HepG2 (cell line): ENCODE data around the gene MIF. TPM values are rescaled to one million over a fixed set of nuclear protein-coding genes. Genes with fewer than 3 reads are reported as not detected.

Experiments
- ATAC-seq: fragments of 200-7000 bp; cut with Tn5 transposase; 3 replicates; pipeline ENCODE4 v1.9.1; 2020; ENCODE audit warnings: mild to moderate bottlenecking, moderate library complexity
- BruUV-seq: library from RNA; stranded (reverse); fragments of 400-500 nt; replicated peaks from 2 replicates; lab custom pipeline; 2021; lab: Mats Ljungman, UMichigan
- CTCF ChIA-PET: fragments of 300-600 bp; formaldehyde crosslinking; extraction: SDS; loops from one replicate; lab custom pipeline; 2021; ENCODE audit warnings: low total read pairs, inconsistent platforms, low intra/inter-chr PET ratio; lab: Yijun Ruan, JAX
- POLR2A ChIA-PET: fragments of 350-600 bp; sonication (Branson Sonifier 250); formaldehyde crosslinking; loops from one replicate; lab custom pipeline; 2020; ENCODE audit warnings: antibody characterized with exemption, inconsistent platforms; lab: Yijun Ruan, JAX
- DNase-seq: peaks from one replicate; pipeline ENCODE4 v3.0.0-alpha.2; 2015; ENCODE audit warnings: low spot score
- FAIRE-seq: peaks from 3 replicates; lab custom pipeline; 2011; peaks lifted over from hg19 to GRCh38; lab: Jason Lieb, UNC
- H2AFZ ChIP-seq: one replicate; pipeline ENCODE4 v1.6.1; 2011; ENCODE audit warnings: low read length, inconsistent platforms
- H3K27ac ChIP-seq: fragments of 300-600 bp; 3 replicates; pipeline ENCODE4 v1.8.0; 2011; ENCODE audit warnings: mixed run types, mild to moderate bottlenecking, mixed read lengths, low read length, inconsistent platforms; ENCODE audit not compliant: insufficient read depth; ENCODE audit errors: extremely low read length
- H3K27me3 ChIP-seq, 2 experiments: fragments of 200-600 bp in 1 of 2; 2 replicates in 1 of 2; 3 replicates in 1 of 2; pipeline versions ENCODE4 v1.6.0 to v1.8.0; 2011; ENCODE audit warnings: low read length in 2 of 2, mild to moderate bottlenecking in 2 of 2, moderate library complexity in 2 of 2, inconsistent platforms in 1 of 2; ENCODE audit not compliant: insufficient read depth in 2 of 2, control insufficient read depth in 1 of 2
- H3K36me3 ChIP-seq, 2 experiments: fragments of 200-600 bp in 1 of 2; replicated peaks in 1 of 2; 2 replicates in 1 of 2; 3 replicates in 1 of 2; pipeline versions ENCODE4 v1.5.1 to v1.8.0; 2011; ENCODE audit warnings: low read length in 2 of 2, inconsistent platforms in 1 of 2; ENCODE audit not compliant: insufficient read depth in 2 of 2, control insufficient read depth in 1 of 2
- H3K4me1 ChIP-seq: 2 replicates; pipeline ENCODE4 v1.5.1; 2012; ENCODE audit warnings: low read length, inconsistent platforms; ENCODE audit not compliant: insufficient read depth
- H3K4me2 ChIP-seq: 2 replicates; pipeline ENCODE4 v1.6.0; 2011; ENCODE audit warnings: low read depth, low read length, inconsistent platforms
- H3K4me3 ChIP-seq, 3 experiments: fragments of 200-600 bp in 1 of 3; sonication (generic), shearing (Covaris generic) in 1 of 3; replicated peaks in 1 of 3; 2 replicates each; pipeline ENCODE4 v1.5.1; 2011 to 2016; ENCODE audit warnings: low read length in 3 of 3, inconsistent platforms in 2 of 3, low read depth in 2 of 3, mild to moderate bottlenecking in 2 of 3, control low read depth in 1 of 3, mixed read lengths in 1 of 3; ENCODE audit not compliant: insufficient read depth in 1 of 3
- H3K79me2 ChIP-seq: one replicate; pipeline ENCODE4 v1.6.1; 2011; ENCODE audit warnings: low read length, inconsistent platforms; ENCODE audit not compliant: insufficient read depth
- H3K9ac ChIP-seq: 2 replicates; pipeline ENCODE4 v1.6.0; 2011; ENCODE audit warnings: mild to moderate bottlenecking, low read depth, low read length, inconsistent platforms; ENCODE audit not compliant: insufficient read depth
- H3K9me3 ChIP-seq: 2 replicates; pipeline ENCODE4 v1.5.1; 2012; ENCODE audit warnings: mild to moderate bottlenecking, low read length
- H4K20me1 ChIP-seq: 2 replicates; pipeline ENCODE4 v1.6.0; 2011; ENCODE audit warnings: inconsistent platforms, mild to moderate bottlenecking, low read length, moderate library complexity; ENCODE audit not compliant: insufficient read depth
- CERS6 ChIP-seq: sonication (generic); formaldehyde crosslinking; IDR thresholded peaks from 2 replicates; pipeline ENCODE4 v1.5.0; 2020; ENCODE audit warnings: missing genetic modification reagents
- MIER3 ChIP-seq: IDR thresholded peaks from 2 replicates; pipeline ENCODE4 v1.6.1; 2016; ENCODE audit warnings: missing compliant biosample characterization, borderline replicate concordance
- NCOA1 ChIP-seq: sonication (generic); formaldehyde crosslinking; IDR thresholded peaks from 2 replicates; pipeline ENCODE4 v1.9.0; 2021; ENCODE audit warnings: missing genetic modification reagents
- PAXIP1 ChIP-seq: sonication (generic); formaldehyde crosslinking; conservative IDR thresholded peaks from 2 replicates; pipeline ENCODE4 v1.4.0; 2020; ENCODE audit warnings: mild to moderate bottlenecking, missing genetic modification reagents, moderate library complexity
- PBX3 ChIP-seq: sonication (generic); formaldehyde crosslinking; IDR thresholded peaks from 2 replicates; pipeline ENCODE4 v1.8.1; 2023; ENCODE audit warnings: missing genetic modification reagents, inconsistent platforms, borderline replicate concordance
- PLRG1 ChIP-seq: fragments of 450-650 bp; conservative IDR thresholded peaks from 2 replicates; pipeline ENCODE4 v1.6.1; 2016
- RORA ChIP-seq: sonication (generic); formaldehyde crosslinking; IDR thresholded peaks from 2 replicates; pipeline ENCODE4 v1.5.0; 2020; ENCODE audit warnings: mild to moderate bottlenecking, missing genetic modification reagents, moderate library complexity
- SIN3A ChIP-seq: IDR thresholded peaks from 2 replicates; pipeline ENCODE4 v1.6.1; 2011; ENCODE audit warnings: low read depth, mild to moderate bottlenecking, control low read depth, low read length, borderline replicate concordance
- SNAPC2 ChIP-seq: sonication (generic); formaldehyde crosslinking; IDR thresholded peaks from 2 replicates; pipeline ENCODE4 v1.8.1; 2022; ENCODE audit warnings: mild to moderate bottlenecking, missing genetic modification reagents
- ZNF558 ChIP-seq: sonication (generic); formaldehyde crosslinking; IDR thresholded peaks from 2 replicates; pipeline ENCODE4 v1.9.0; 2022; ENCODE audit warnings: mild to moderate bottlenecking, missing genetic modification reagents, borderline replicate concordance
- ZNF746 ChIP-seq: sonication (generic); formaldehyde crosslinking; IDR thresholded peaks from 2 replicates; pipeline ENCODE4 v1.8.0; 2022; ENCODE audit warnings: mild to moderate bottlenecking, missing genetic modification reagents
- WGBS: methylation state at CpG from one replicate; pipeline ENCODE4 v1.1.6; 2017; ENCODE audit warnings: low lambda C conversion rate; 5-methylcytosine and 5-hydroxymethylcytosine counted together
- in situ Hi-C: cut with HindIII; loops from 2 replicates; pipeline ENCODE4 v1.10.0; 2017; ENCODE audit warnings: low pct_unique_long_range_greater_than_20kb; ENCODE audit not compliant: extremely low pct_ligation_motif_present
- intact Hi-C: fragments of 100-400 bp; cut with micrococcal nuclease; formaldehyde crosslinking; loops from one replicate; pipeline ENCODE4 v1.10.0; 2022; ENCODE audit not compliant: unreplicated experiment
- polyA plus RNA-seq, 8 experiments: library from polyadenylated mRNA; depleted of rRNA in 3 of 8; stranded (reverse) in 7 of 8; unstranded in 1 of 8; fragments of >200 nt; fragmentation: Illumina TruSeq in 4 of 8; extraction: Trizol in 4 of 8; gene quantifications; 2 replicates each; pipeline versions ENCODE4 v1.2.1 to v1.2.3, GENCODE V29; 2011 to 2016; ENCODE audit warnings: low read depth in 4 of 8, missing spikeins in 1 of 8, mixed read lengths in 1 of 8; ENCODE audit not compliant: insufficient read depth in 1 of 8
- total RNA-seq, 5 experiments: library from RNA; depleted of rRNA; stranded (reverse); fragments of >200 nt; fragmentation: Illumina TruSeq; extraction: Trizol; gene quantifications; 2 replicates each; pipeline ENCODE4 v1.2.3, GENCODE V29; 2016; ENCODE audit warnings: low read depth in 1 of 5

Gene MIF
- total and polyA plus RNA-seq, 2 of the 13 experiments (the other 11 are each of a cell fraction or from before 2014, with no cell fraction given) = 634 to 675 TPM

- Histone ChIP-seq H3K4me2 (no peak overlapping the region), H3K4me3 (no peak overlapping the region), H3K4me1 (peaks cover 67% of the 10 kb centered on the region), H4K20me1 (no peaks in the 10 kb centered on the region), H3K27me3 (peaks cover 2 to 13% of the 10 kb centered on the region in 2 experiments; a peak in 2 of 5 replicates), H3K9ac (no peak overlapping the region), H3K27ac (no peak overlapping the region), H2AFZ (no peak overlapping the region), H3K36me3 (no peaks in the 10 kb centered on the region), H3K9me3 (no peaks in the 10 kb centered on the region), H3K79me2 (no peaks in the 10 kb centered on the region)
- ATAC-seq (no peak), DNase-seq (no peak), FAIRE-seq (no peak)
- in situ Hi-C loops (loop anchor here (5.0 to 25.0 kb wide), 2 partner anchors 65 to 235 kb away; no protein-coding TSS in a partner anchor), intact Hi-C loops (loop anchor here (5.0 kb wide), 1 partner anchor 80 kb away; the partner anchor contains the start of gene CHCHD10)
- POLR2A ChIA-PET = interaction anchor here (0.9 to 1.8 kb wide), 3 partner anchors 10 to 77 kb away, joined by 3 to 5 read pairs (median 5); partner anchors contain the start of gene SLC2A11
- TF ChIP-seq PAXIP1 (CRISPR knock-in tag) = no peak
- no peak for TF ChIP-seq SIN3A
- TF ChIP-seq ZNF558 (CRISPR knock-in tag) = no peak
- no peak for TF ChIP-seq NCOA1 (CRISPR knock-in tag)
- no peak for TF ChIP-seq MIER3 (CRISPR knock-in tag)
- no peak for TF ChIP-seq SNAPC2 (CRISPR knock-in tag)
- no peak for TF ChIP-seq PBX3
- no peak for TF ChIP-seq PLRG1
- TF ChIP-seq CERS6 = no peak
- TF ChIP-seq RORA (CRISPR knock-in tag) = no peak
- no peak for TF ChIP-seq ZNF746 (CRISPR knock-in tag)
- 64% methylated on average over 17 of the region's 18 CpGs for WGBS
- CTCF ChIA-PET = interaction anchor here (3.9 kb wide), 1 partner anchor 79 kb away, joined by 34 read pairs; the partner anchor contains the start of gene CHCHD10
- BruUV-seq = no TSS peak
Measured at GRCh38 chr22:23847310-23847920, 46.8 kb upstream of the MIF start.
